Measurements from ENCODE around the gene AOX1.
"Not testable (repeated sequence)": the region's sequence is repeated elsewhere in the genome, so short reads cannot be mapped to it uniquely, and the experiment has no call there.

AOX1 gene

GRCh38 chr2:200705305-200706041 lies 119.7 kb downstream of the AOX1 start:
- no peak for DNase-seq

- no peak for DNase-seq
Observed at GRCh38 chr2:200708943-200709342, 123.1 kb downstream of the AOX1 start.

- DNase-seq, result peak; percentile 95
Observed at GRCh38 chr2:200713003-200713703, 127.3 kb downstream of the AOX1 start.

- peak; percentile 73 for DNase-seq
Observed at GRCh38 chr2:200713704-200714064, 127.9 kb downstream of the AOX1 start.

- DNase-seq, result not testable (repeated sequence)
Observed at GRCh38 chr2:200715014-200715413, 129.2 kb downstream of the AOX1 start.

- DNase-seq, result no peak
Observed at GRCh38 chr2:200716386-200716785, 130.6 kb downstream of the AOX1 start.
